CD4-positive, alpha-beta T cell treated with Interleukin-2 at 100 ng/mL for 4 hours (primary cell): ENCODE measurements around the gene APP.

Experiments
- DNase-seq: peaks from one replicate; pipeline ENCODE4 v3.0.0-alpha.2; 2020; ENCODE audit warnings: low spot score

The APP gene

GRCh38 chr21:26170471-26171257 is at the start of gene APP:
APP (minus strand) TSS chr21:26170770; CDS start chr21:26170620, 150 bp downstream.
- DNase-seq: peak; percentile 88

DNA sequence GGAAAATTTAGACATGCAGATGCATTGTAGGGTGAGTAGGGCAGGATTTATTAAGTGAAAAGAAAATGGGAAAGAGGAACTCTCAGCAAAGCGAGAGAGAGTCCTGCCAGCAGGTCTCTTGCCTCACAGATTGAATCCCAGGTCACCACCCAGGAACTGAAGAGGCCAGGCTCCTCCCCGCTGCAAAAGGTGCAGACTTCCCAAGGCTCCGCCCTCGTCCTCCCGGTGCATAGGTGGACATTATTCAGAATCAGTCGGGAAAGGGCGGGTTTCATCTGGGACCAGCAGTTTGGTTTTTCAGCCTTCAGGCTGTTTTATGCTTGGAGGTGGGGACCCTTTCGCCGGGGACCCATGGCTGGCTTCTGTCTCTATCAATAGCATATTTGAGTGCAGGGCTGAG is 41.6 kb upstream of the APP start:
- DNase-seq: no peak

GRCh38 chr21:26210614-26211013 is 40.0 kb upstream of the APP start:
- DNase-seq: no peak

DNA sequence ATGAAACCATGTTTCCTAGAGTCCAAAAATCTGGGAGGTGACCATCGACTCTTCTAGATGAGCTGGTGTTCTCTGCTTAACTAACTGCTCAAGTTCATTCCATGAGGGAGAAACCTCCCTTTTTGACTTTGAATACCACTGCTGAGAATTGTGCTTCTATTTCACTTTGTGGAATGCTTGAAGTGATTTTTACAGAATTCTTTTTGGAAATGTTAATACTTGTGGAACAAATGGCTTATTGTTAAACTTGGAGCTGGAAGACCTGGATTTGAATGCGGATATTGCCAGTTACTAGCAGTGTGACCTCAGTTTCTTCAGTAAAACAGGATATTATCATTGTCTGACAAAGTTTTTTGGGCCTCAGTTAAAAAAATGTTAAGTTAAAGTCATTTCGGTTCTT is 36.5 kb upstream of the APP start:
- no peak for DNase-seq

GRCh38 chr21:26199456-26199855 is 28.9 kb upstream of the APP start:
- DNase-seq: no peak

- DNase-seq: no peak
Observed at GRCh38 chr21:26195708-26196107, 25.1 kb upstream of the APP start.

GRCh38 chr21:26194811-26195251 is 24.3 kb upstream of the APP start:
- DNase-seq: no peak

DNA sequence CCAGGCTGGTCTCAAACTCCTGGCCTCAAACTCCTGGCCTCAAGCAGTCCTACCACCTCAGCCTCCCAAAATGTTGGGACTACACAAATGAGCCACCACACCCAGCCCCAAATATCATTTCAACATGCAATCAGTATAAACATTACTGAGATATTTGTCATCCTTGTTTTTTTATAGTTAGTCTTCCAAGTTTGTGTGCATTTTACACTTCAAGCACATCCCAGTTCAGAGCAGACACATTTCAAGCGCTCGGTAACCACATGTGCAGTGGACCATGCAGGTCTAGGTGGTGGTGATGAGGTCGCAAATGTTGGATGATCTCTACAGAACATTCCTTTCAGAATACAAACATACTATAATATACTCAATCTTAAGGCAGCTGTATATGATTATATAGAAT is 23.8 kb upstream of the APP start:
- DNase-seq: no peak

- DNase-seq: no peak
Observed at GRCh38 chr21:26191609-26192008, 21.0 kb upstream of the APP start.

DNA sequence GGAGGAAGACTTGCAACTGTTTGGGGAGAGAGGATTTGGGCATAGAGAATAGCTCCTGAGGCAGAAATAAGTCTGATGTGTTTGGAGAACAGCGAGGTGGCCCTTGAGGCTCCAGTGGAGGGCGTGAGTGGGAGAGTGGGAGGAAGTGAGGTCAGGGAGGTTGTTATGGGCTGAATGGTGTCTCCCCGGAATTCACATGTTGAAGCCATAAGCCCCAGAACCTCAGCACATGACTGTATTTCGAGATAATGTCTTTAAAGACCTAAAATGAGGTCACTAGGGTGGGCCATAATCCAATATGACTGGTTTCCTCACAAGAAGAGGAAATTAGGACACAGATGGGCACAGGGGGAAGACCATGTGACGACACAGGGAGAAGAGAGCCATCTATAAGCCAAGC is 17.9 kb upstream of the APP start:
- DNase-seq: no peak

DNA sequence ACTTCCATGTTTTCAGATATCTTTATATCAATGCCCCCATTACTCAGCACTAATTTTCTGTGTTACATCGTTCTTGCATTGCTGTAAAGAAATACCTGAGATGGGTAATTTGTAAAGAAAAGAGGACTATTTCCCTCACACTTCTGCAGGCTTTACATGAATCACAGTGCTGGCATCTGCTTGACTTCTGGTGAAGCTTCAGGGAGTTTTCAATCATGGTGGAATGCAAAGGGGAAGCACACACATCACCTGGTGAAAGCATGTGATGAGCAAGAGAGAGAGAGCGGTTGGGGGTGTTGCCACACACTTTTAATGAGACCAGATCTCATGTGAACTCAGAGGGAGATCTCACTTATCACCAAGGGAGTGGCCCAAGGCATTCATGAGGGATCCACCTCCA is 14.9 kb upstream of the APP start:
- no peak for DNase-seq

GRCh38 chr21:26185021-26185420 is 14.5 kb upstream of the APP start:
- no peak for DNase-seq

- no peak for DNase-seq
Observed at GRCh38 chr21:26179501-26179900, 8.9 kb upstream of the APP start.

DNA sequence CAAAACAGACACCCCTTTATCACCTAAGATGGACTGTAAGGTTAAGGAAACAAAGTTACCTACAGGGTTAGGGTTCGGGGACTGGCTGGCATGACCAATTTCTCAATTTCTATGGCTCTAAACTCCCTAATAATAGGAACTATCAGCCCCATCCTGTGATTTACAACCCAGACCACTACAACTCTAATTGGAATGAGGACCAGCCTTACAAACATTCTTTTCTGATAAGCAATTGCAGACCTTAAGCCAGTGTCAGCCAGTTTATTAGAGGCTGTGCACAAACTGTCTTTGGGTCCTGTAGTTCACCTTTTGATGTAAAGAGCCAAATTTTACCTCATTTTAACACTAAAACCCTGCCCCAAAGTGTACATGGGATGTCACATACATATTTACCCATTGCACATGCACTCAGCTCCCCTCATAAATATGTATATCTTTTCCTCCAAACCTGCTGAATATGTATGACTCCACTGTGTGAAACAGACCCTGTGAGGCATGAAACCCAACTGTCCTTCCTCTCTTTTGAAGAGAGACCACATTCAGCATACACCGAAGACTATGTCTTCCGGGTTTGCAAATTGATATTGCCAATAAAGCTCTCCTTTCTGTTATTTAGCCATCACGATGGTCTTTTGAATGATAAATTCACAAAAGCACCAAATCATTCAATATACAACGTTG is 7.3 kb upstream of the APP start:
- no peak for DNase-seq

GRCh38 chr21:26177187-26177586 is 6.6 kb upstream of the APP start:
- no peak for DNase-seq

GRCh38 chr21:26171258-26172100 is 909 bp upstream of the APP start:
- DNase-seq: no peak

- DNase-seq: peak; percentile 29
Observed at GRCh38 chr21:26169611-26170470, 729 bp downstream of the APP start.

GRCh38 chr21:26169061-26169610 is 1.4 kb downstream of the APP start:
- peak; percentile 60 for DNase-seq

- DNase-seq: no peak
Observed at GRCh38 chr21:26168371-26168770, 2.2 kb downstream of the APP start.

- no peak for DNase-seq
Observed at GRCh38 chr21:26167593-26167992, 3.0 kb downstream of the APP start.

DNA sequence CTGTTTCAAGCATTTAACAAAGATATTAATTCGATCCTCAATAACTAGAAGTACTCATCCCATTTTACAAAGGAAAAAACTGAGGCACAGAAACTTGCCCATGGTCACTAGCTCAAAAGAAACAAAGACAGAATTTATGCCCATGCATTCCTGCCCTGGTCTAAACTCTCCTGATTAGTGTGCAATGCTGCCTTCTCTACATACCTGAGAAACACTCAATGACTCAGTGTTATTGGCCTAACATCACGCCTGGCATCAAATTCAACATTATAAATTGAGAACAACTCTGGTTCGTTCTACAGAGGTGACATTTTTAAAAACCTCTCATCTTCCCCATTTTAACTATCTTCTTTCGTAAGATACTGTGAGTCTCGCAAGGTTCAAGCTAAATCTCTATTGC is 5.2 kb downstream of the APP start:
- DNase-seq: no peak
